Posterior cingulate gyrus (tissue), 11 donors: ENCODE data around the gene PIBF1.

ENCODE experiments used
- DNase-seq, 10 donors: peaks; one replicate each; pipeline versions ENCODE4 v3.0.0 to v3.0.0-alpha.2; 2020 to 2021; ENCODE audit warnings: mixed read lengths in 3 of 10
- intact Hi-C: fragments of 100-400 bp; cut with DNase I; formaldehyde crosslinking; loops from one replicate; pipeline ENCODE4 v1.15.1; 2023

The PIBF1 gene

GRCh38 chr13:73057284-73058063 is 275.5 kb downstream of the PIBF1 start:
- no peak for DNase-seq
- intact Hi-C loops: no loop called here

- intact Hi-C loops: no loop called here
- no peak for DNase-seq
Observed at GRCh38 chr13:73058064-73058313, 276.1 kb downstream of the PIBF1 start.

GRCh38 chr13:73058432-73058735 is 276.5 kb downstream of the PIBF1 start:
- intact Hi-C loops: no loop called here

GRCh38 chr13:73058736-73059459 is 277.0 kb downstream of the PIBF1 start, which contains the start of gene KLF5:
Gene KLF5 (plus strand): TSS chr13:73059005. CDS start chr13:73059328, 323 bp downstream.
- intact Hi-C loops: no loop called here
- DNase-seq: peak; percentile 80 to 98 (median 90)

More at GRCh38 chr13:73058432-73058735, 276.5 kb downstream of the PIBF1 start:
- DNase-seq: no peak

GRCh38 chr13:73059460-73060250 is 277.7 kb downstream of the PIBF1 start:
- peak in 6 of 10 donors; percentile 9 to 81 (median 33) for DNase-seq
- intact Hi-C loops: no loop called here

- peak in 3 of 10 donors; percentile 6 to 20 (median 11) for DNase-seq
- intact Hi-C loops: no loop called here
Observed at GRCh38 chr13:73060251-73061160, 278.6 kb downstream of the PIBF1 start.

GRCh38 chr13:73061473-73061872 is 279.5 kb downstream of the PIBF1 start:
- no peak for DNase-seq
- intact Hi-C loops: no loop called here

GRCh38 chr13:73061876-73062275 is 279.9 kb downstream of the PIBF1 start:
- no peak for DNase-seq
- intact Hi-C loops: no loop called here

GRCh38 chr13:73062468-73062867 is 280.5 kb downstream of the PIBF1 start:
- DNase-seq: no peak
- intact Hi-C loops: no loop called here

GRCh38 chr13:73063166-73063565 is 281.2 kb downstream of the PIBF1 start:
- no peak for DNase-seq
- intact Hi-C loops: no loop called here

- intact Hi-C loops: no loop called here
- no peak for DNase-seq
Observed at GRCh38 chr13:73065036-73065435, 283.1 kb downstream of the PIBF1 start.

- DNase-seq: no peak
- intact Hi-C loops: no loop called here
Observed at GRCh38 chr13:73065665-73066340, 283.9 kb downstream of the PIBF1 start.
